Measurements from ENCODE around the gene FBXO7. TPM values are rescaled to one million over a fixed set of nuclear protein-coding genes. Genes with fewer than 3 reads are reported as not detected.

The FBXO7 gene
- total and polyA plus RNA-seq, 2 of the 4 experiments (the other 2 are of a cell fraction): 71.5 TPM

GRCh38 chr22:32517921-32518320, 43.3 kb downstream of the FBXO7 start:
- POLR2A ChIA-PET (ENCODE audit: unreplicated experiment): interaction anchor here (0.5 kb wide), 1 partner anchor 519 kb away, joined by 3 read pairs; no protein-coding TSS in a partner anchor
- no TSS peak for BruUV-seq (replicated peaks)
- no peak overlapping the region for H3K4me3 ChIP-seq (ENCODE audit: insufficient read depth, low read depth, low read length)

More at GRCh38 chr22:32517921-32518320, 43.3 kb downstream of the FBXO7 start:
- H2AFZ ChIP-seq (replicated peaks; ENCODE audit: low read length, poor library complexity): no peak overlapping the region
- in situ Hi-C loops (cut with MboI; ENCODE audit: low sequenced_read_pairs): no loop called here
- no peak overlapping the region for H3K14ac ChIP-seq (replicated peaks; ENCODE audit: low read depth, low read length)
- H3K27me3 ChIP-seq (ENCODE audit: control insufficient read depth, insufficient read depth, low read length): peaks cover 3% of the 10 kb centered on the region
- no peak overlapping the region for H4K8ac ChIP-seq (ENCODE audit: low read depth in 2 of 2, low read length in 2 of 2)
- no peaks in the 10 kb centered on the region for H3K9me1 ChIP-seq (ENCODE audit: insufficient read depth, low read length)
- DNase-seq (no peak), ATAC-seq (ENCODE audit: low read depth) (no peak)
- H2BK5ac ChIP-seq (ENCODE audit: low read depth, low read length, poor library complexity, severe bottlenecking): no peak overlapping the region
- H3K9me3 ChIP-seq (ENCODE audit: control insufficient read depth, insufficient read depth, low read length): no peaks in the 10 kb centered on the region
- no peak overlapping the region for H3K23ac ChIP-seq (ENCODE audit: low read depth, low read length)
- H2AK5ac ChIP-seq (ENCODE audit: low read depth, low read length): no peak overlapping the region
- WGBS, 2 experiments (ENCODE audit: extremely low coverage in 2 of 2, insufficient read length in 1 of 2): 87% methylated on average over 4 of the region's 8 CpGs; no CpG with 5 or more reads in 1 of the 2 experiments
- no peaks in the 10 kb centered on the region for H3K4me1 ChIP-seq (ENCODE audit: control insufficient read depth, insufficient read depth, low read length)
- no peak overlapping the region for H2BK15ac ChIP-seq (ENCODE audit: low read depth, low read length)
- no peak overlapping the region for H2BK120ac ChIP-seq (ENCODE audit: low read depth, low read length)
- TF ChIP-seq ELK1 (IDR thresholded peaks at IDR 0.05; ENCODE audit: borderline replicate concordance, low read depth, low read length) (no peak), CEBPB (IDR thresholded peaks at IDR 0.05; ENCODE audit: low read depth, low read length) (no peak), RAD21 (IDR thresholded peaks at IDR 0.05; ENCODE audit: low read length) (no peak), BHLHE40 (IDR thresholded peaks at IDR 0.05; ENCODE audit: low read depth, low read length) (no peak), RCOR1 (IDR thresholded peaks at IDR 0.05; ENCODE audit: insufficient replicate concordance, low read length) (no peak), CTCF (conservative IDR thresholded peaks at IDR 0.05; ENCODE audit: low read depth, low read length) (no peak)
- no peaks in the 10 kb centered on the region for H3K79me1 ChIP-seq (ENCODE audit: low read depth in 1 of 2, low read length in 2 of 2)
- CTCF ChIA-PET: interaction anchor here (0.7 to 1.3 kb wide), 2 partner anchors 10 to 279 kb away, joined by 3 read pairs; no protein-coding TSS in a partner anchor
- no peak overlapping the region for H3K9ac ChIP-seq (ENCODE audit: low read depth, low read length)
- H3K56ac ChIP-seq (ENCODE audit: extremely low read depth, insufficient read depth, low read length): no peak overlapping the region
- intact Hi-C loops (cut with micrococcal nuclease): no loop called here
- H3K27ac ChIP-seq (ENCODE audit: insufficient read depth, low read length): no peak overlapping the region
- H3K4me2 ChIP-seq (ENCODE audit: low read depth, low read length): no peak overlapping the region
- H4K20me1 ChIP-seq (ENCODE audit: insufficient read depth, low read length): no peaks in the 10 kb centered on the region
- H4K91ac ChIP-seq (ENCODE audit: insufficient read depth, low read depth, low read length): no peak overlapping the region
- no peak overlapping the region for H3K4ac ChIP-seq (ENCODE audit: low read depth, low read length)
- H2BK20ac ChIP-seq (ENCODE audit: low read depth, low read length): no peak overlapping the region
- no peak overlapping the region for H3K18ac ChIP-seq (ENCODE audit: low read depth, low read length)
- H3K36me3 ChIP-seq (ENCODE audit: control insufficient read depth, insufficient read depth, low read length): no peaks in the 10 kb centered on the region
- no peak overlapping the region for H2AK9ac ChIP-seq (replicated peaks; ENCODE audit: low read depth, low read length, poor library complexity)
- dilution Hi-C loops (cut with HindIII; ENCODE audit: low sequenced_read_pairs, unreplicated experiment): no loop called here
- no peak overlapping the region for H4K5ac ChIP-seq (ENCODE audit: low read depth, low read length)
